ENCODE data around the gene CDK6.

Gene CDK6

DNA sequence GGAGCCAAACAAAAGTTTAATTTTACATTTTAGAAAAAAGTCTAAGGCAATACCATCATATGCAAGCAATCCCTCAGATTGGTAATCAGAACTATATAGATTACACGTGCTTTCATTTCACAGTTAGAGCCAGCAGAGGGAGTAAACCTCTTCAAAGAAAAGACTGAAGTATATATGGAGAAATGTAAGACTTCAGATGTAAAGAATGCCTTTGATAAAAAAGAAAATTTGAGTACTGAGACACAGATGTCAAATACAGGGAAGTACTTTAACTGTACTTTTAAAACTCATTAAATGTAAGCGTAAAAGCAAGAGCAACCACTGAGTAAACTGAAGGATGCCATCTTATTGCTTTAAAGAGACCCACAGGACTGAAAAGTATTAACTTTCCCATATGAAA, 144.8 kb downstream of the CDK6 start:
- Histone ChIP-seq H3K9ac (ENCODE audit: low read length) (no peak overlapping the region), H3K27me3 (ENCODE audit: low read depth, low read length) (no peaks in the 10 kb centered on the region), H3K27ac (ENCODE audit: low read length) (peak overlapping the region; percentile 32; the same call in 1 of the 2 replicates), H3K4me3 (ENCODE audit: low read length) (no peak overlapping the region), H2AFZ (ENCODE audit: low read depth, low read length) (no peak overlapping the region), H3K9me3 (ENCODE audit: insufficient read depth, low read length) (no peaks in the 10 kb centered on the region), H3K4me2 (ENCODE audit: low read length) (peak overlapping the region; percentile 27; the same call in 1 of the 2 replicates), H3K79me2 (ENCODE audit: low read length) (peaks cover 9% of the 10 kb centered on the region), H3K4me1 (ENCODE audit: low read length) (peaks cover 7% of the 10 kb centered on the region), H4K20me1 (ENCODE audit: insufficient read depth, low read length) (no peaks in the 10 kb centered on the region), H3K36me3 (replicated peaks; ENCODE audit: low read depth, low read length) (peaks cover 9% of the 10 kb centered on the region)
- no peak for TF ChIP-seq EZH2phosphoT487 (IDR thresholded peaks at IDR 0.05; ENCODE audit: low read depth)
- peak; percentile 79 for TF ChIP-seq CTCF (IDR thresholded peaks at IDR 0.05; ENCODE audit: low read depth, low read length)

DNA sequence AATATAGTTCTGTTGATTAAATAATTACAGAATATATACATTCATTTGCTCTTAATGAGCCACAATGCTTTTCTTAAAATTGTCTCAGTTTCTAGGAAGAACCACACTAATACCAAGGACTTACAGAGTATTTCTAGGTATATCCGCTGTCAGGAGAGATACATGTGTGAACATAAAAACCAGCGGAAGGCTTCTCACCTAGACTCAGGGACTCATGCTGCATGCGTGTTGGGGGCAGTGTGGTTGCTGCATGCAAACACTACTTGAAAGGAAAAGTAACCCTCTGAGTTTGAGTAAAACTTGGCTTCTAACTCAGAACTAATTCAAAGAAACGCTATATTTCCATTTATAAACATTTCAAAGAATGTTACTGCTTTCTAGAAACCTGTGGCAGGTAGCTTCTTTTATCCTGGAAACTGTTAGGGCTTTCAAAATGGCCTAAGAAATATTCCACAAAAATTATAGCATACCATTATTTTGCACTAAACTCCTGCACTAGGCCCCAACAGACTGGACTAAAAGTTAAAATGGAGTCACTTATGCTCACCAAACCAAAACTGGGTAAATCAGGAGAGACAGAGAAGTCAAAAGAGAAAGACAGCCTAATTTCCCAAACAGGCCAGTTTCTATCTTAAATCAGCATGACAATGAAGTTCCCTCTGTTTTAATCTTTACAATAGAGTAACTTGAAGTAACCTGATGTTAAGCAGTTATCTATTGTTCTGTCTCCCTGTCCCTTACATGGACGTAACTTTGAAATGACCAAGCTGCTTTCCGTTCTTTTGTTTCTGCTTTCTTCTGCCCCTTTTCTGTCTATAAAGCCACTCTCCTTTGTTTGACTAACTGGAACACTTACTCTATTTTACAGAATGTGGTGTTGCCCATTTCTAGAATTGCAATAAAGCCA, 151.0 kb downstream of the CDK6 start:
- Histone ChIP-seq H3K4me1 (ENCODE audit: low read length) (no peaks in the 10 kb centered on the region), H3K79me2 (ENCODE audit: low read length) (no peaks in the 10 kb centered on the region), H2AFZ (ENCODE audit: low read depth, low read length) (no peak overlapping the region), H3K9me3 (ENCODE audit: insufficient read depth, low read length) (no peaks in the 10 kb centered on the region), H3K27me3 (ENCODE audit: low read depth, low read length) (no peaks in the 10 kb centered on the region), H3K36me3 (replicated peaks; ENCODE audit: low read depth, low read length) (peaks cover 4% of the 10 kb centered on the region), H3K9ac (ENCODE audit: low read length) (no peak overlapping the region), H4K20me1 (ENCODE audit: insufficient read depth, low read length) (no peaks in the 10 kb centered on the region), H3K27ac (ENCODE audit: low read length) (no peak overlapping the region), H3K4me2 (ENCODE audit: low read length) (no peak overlapping the region), H3K4me3 (ENCODE audit: low read length) (no peak overlapping the region)
- TF ChIP-seq CTCF (IDR thresholded peaks at IDR 0.05; ENCODE audit: low read depth, low read length) (no peak), EZH2phosphoT487 (IDR thresholded peaks at IDR 0.05; ENCODE audit: low read depth) (no peak)

DNA sequence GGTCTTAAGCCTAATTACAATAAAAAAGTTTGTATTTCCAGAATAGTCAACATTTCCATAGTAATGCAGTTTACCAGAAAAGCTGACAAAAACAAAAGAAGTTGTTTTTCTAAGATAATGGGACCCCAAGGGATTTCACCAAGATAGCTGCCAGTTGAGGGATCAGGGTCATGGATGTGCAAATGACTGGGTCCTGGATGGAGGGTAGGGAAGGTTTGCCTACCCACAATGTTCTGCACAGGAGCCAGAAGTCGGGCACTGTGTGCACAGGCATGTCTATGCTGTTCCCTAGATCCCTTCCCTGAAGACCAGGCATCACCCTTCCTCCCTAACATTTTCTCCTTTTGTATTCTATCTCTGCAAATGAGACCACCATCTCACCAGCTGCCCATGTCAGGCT, 152.1 kb downstream of the CDK6 start:
- H3K9me3 ChIP-seq (ENCODE audit: insufficient read depth, low read length): no peaks in the 10 kb centered on the region
- H3K79me2 ChIP-seq (ENCODE audit: low read length): no peaks in the 10 kb centered on the region
- no peaks in the 10 kb centered on the region for H3K27me3 ChIP-seq (ENCODE audit: low read depth, low read length)
- H3K9ac ChIP-seq (ENCODE audit: low read length): no peak overlapping the region
- no peaks in the 10 kb centered on the region for H4K20me1 ChIP-seq (ENCODE audit: insufficient read depth, low read length)
- H3K4me3 ChIP-seq (ENCODE audit: low read length): no peak overlapping the region
- H3K36me3 ChIP-seq (replicated peaks; ENCODE audit: low read depth, low read length): peaks cover 4% of the 10 kb centered on the region
- no peak for TF ChIP-seq CTCF (IDR thresholded peaks at IDR 0.05; ENCODE audit: low read depth, low read length)
- no peak for TF ChIP-seq EZH2phosphoT487 (IDR thresholded peaks at IDR 0.05; ENCODE audit: low read depth)
- no peak overlapping the region for H3K4me2 ChIP-seq (ENCODE audit: low read length)
- H2AFZ ChIP-seq (ENCODE audit: low read depth, low read length): no peak overlapping the region
- H3K4me1 ChIP-seq (ENCODE audit: low read length): no peaks in the 10 kb centered on the region
- no peak overlapping the region for H3K27ac ChIP-seq (ENCODE audit: low read length)

GRCh38 chr7:92682903-92683539, 153.4 kb downstream of the CDK6 start:
- TF ChIP-seq CTCF (IDR thresholded peaks at IDR 0.05; ENCODE audit: low read depth, low read length) (no peak), EZH2phosphoT487 (IDR thresholded peaks at IDR 0.05; ENCODE audit: low read depth) (no peak)
- no peaks in the 10 kb centered on the region for H3K4me1 ChIP-seq (ENCODE audit: low read length)
- H4K20me1 ChIP-seq (ENCODE audit: insufficient read depth, low read length): no peaks in the 10 kb centered on the region
- no peaks in the 10 kb centered on the region for H3K9me3 ChIP-seq (ENCODE audit: insufficient read depth, low read length)
- H3K36me3 ChIP-seq (replicated peaks; ENCODE audit: low read depth, low read length): peaks cover 2% of the 10 kb centered on the region
- H3K27ac ChIP-seq (ENCODE audit: low read length): no peak overlapping the region
- no peaks in the 10 kb centered on the region for H3K27me3 ChIP-seq (ENCODE audit: low read depth, low read length)
- no peak overlapping the region for H3K4me3 ChIP-seq (ENCODE audit: low read length)
- no peaks in the 10 kb centered on the region for H3K79me2 ChIP-seq (ENCODE audit: low read length)
- H3K9ac ChIP-seq (ENCODE audit: low read length): no peak overlapping the region
- no peak overlapping the region for H2AFZ ChIP-seq (ENCODE audit: low read depth, low read length)
- H3K4me2 ChIP-seq (ENCODE audit: low read length): no peak overlapping the region

Data from OCI-LY3 (cell line).